Smooth muscle cell (in vitro differentiated cells): ENCODE data around the gene ZBTB43. TPM values are rescaled to one million over a fixed set of nuclear protein-coding genes. Genes with fewer than 3 reads are reported as not detected.

Experiments used
- DNase-seq: peaks from one replicate; lab custom pipeline; 2025; ENCODE audit not compliant: unreplicated experiment; lab: John Stamatoyannopoulos, UW
- H2AFZ ChIP-seq: fragments of 200-600 bp; sonication (generic); 2 replicates; pipeline ENCODE4 v1.6.0; 2016; ENCODE audit warnings: antibody characterized with exemption, low read depth, mild to moderate bottlenecking
- H3F3A ChIP-seq: fragments of 200-600 bp; sonication (generic); 2 replicates; pipeline ENCODE4 v1.6.0; 2017; ENCODE audit warnings: antibody characterized with exemption, low read depth
- H3K27ac ChIP-seq: fragments of 200-600 bp; sonication (generic); 2 replicates; pipeline ENCODE4 v1.5.1; 2016; ENCODE audit warnings: low read depth, mild to moderate bottlenecking
- H3K27me3 ChIP-seq: fragments of 200-600 bp; sonication (generic); 2 replicates; pipeline ENCODE4 v1.6.1; 2016; ENCODE audit warnings: low read depth, mild to moderate bottlenecking
- H3K36me3 ChIP-seq: fragments of 200-600 bp; sonication (generic); 2 replicates; pipeline ENCODE4 v1.5.1; 2016; ENCODE audit warnings: low read depth
- H3K4me1 ChIP-seq: fragments of 200-600 bp; sonication (generic); 2 replicates; pipeline ENCODE4 v1.5.1; 2016; ENCODE audit warnings: low read depth
- H3K4me2 ChIP-seq: fragments of 200-600 bp; sonication (generic); 2 replicates; pipeline ENCODE4 v1.6.0; 2016; ENCODE audit warnings: mild to moderate bottlenecking
- H3K4me3 ChIP-seq: fragments of 200-600 bp; sonication (generic); 2 replicates; pipeline ENCODE4 v1.5.1; 2016; ENCODE audit warnings: mild to moderate bottlenecking
- H3K79me2 ChIP-seq: fragments of 200-600 bp; sonication (generic); 2 replicates; pipeline ENCODE4 v1.6.0; 2016; ENCODE audit warnings: low read depth, mild to moderate bottlenecking
- H3K9ac ChIP-seq: fragments of 200-600 bp; sonication (generic); 2 replicates; pipeline ENCODE4 v1.6.0; 2016; ENCODE audit warnings: low read depth
- H3K9me3 ChIP-seq: fragments of 200-600 bp; sonication (generic); replicated peaks from 2 replicates; pipeline ENCODE4 v1.5.1; 2016; ENCODE audit warnings: low read depth
- H4K20me1 ChIP-seq: fragments of 200-600 bp; sonication (generic); 2 replicates; pipeline ENCODE4 v1.6.0; 2016; ENCODE audit warnings: low read depth
- WGBS: methylation state at CpG from one replicate; pipeline ENCODE4 v1.1.7; 2016; ENCODE audit warnings: low lambda C conversion rate; 5-methylcytosine and 5-hydroxymethylcytosine counted together
- polyA plus RNA-seq: library from polyadenylated mRNA; unstranded; fragments of >200 nt; fragmentation: Nextera tagmentation; extraction: Ambion mirVana; gene quantifications from 2 replicates; pipeline ENCODE4 v1.2.1, GENCODE V29; 2016
- total RNA-seq: library from RNA; depleted of rRNA; stranded (reverse); fragments of >200 nt; gene quantifications from 2 replicates; pipeline ENCODE4 v1.2.3, GENCODE V29; 2014
- TF ChIP-seq, protein P1 (sequence below): fragments of 200-600 bp; sonication (generic); IDR thresholded peaks from 2 replicates; pipeline ENCODE4 v1.5.1; 2017; ENCODE audit warnings: borderline replicate concordance, mild to moderate bottlenecking, antibody characterized with exemption; ENCODE audit not compliant: insufficient read depth, poor library complexity, severe bottlenecking

ZBTB43 gene
- total and polyA plus RNA-seq, 2 experiments from 2014 or later = 11.5 to 12.3 TPM

GRCh38 chr9:126852086-126852688, 47.3 kb downstream of the ZBTB43 start:
- H3K4me2 ChIP-seq = no peak overlapping the region
- no peaks in the 10 kb centered on the region for H3K79me2 ChIP-seq
- no peaks in the 10 kb centered on the region for H3K36me3 ChIP-seq
- no peaks in the 10 kb centered on the region for H4K20me1 ChIP-seq
- H3K27me3 ChIP-seq = peaks cover 19% of the 10 kb centered on the region
- H2AFZ ChIP-seq = no peak overlapping the region
- H3F3A ChIP-seq = no peaks in the 10 kb centered on the region
- H3K9me3 ChIP-seq = no peaks in the 10 kb centered on the region
- TF ChIP-seq, protein P1, sequence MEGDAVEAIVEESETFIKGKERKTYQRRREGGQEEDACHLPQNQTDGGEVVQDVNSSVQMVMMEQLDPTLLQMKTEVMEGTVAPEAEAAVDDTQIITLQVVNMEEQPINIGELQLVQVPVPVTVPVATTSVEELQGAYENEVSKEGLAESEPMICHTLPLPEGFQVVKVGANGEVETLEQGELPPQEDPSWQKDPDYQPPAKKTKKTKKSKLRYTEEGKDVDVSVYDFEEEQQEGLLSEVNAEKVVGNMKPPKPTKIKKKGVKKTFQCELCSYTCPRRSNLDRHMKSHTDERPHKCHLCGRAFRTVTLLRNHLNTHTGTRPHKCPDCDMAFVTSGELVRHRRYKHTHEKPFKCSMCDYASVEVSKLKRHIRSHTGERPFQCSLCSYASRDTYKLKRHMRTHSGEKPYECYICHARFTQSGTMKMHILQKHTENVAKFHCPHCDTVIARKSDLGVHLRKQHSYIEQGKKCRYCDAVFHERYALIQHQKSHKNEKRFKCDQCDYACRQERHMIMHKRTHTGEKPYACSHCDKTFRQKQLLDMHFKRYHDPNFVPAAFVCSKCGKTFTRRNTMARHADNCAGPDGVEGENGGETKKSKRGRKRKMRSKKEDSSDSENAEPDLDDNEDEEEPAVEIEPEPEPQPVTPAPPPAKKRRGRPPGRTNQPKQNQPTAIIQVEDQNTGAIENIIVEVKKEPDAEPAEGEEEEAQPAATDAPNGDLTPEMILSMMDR = no peak
- no peaks in the 10 kb centered on the region for H3K4me1 ChIP-seq
- H3K4me3 ChIP-seq = no peak overlapping the region
- no peak overlapping the region for H3K27ac ChIP-seq
- WGBS = 54% methylated on average over 3 of the region's 3 CpGs
- no peak overlapping the region for H3K9ac ChIP-seq
- no peak for DNase-seq

- DNase-seq = no peak
- H3K27me3 ChIP-seq = peaks cover 33% of the 10 kb centered on the region
Observed at GRCh38 chr9:126853667-126854066, 48.8 kb downstream of the ZBTB43 start.

DNA sequence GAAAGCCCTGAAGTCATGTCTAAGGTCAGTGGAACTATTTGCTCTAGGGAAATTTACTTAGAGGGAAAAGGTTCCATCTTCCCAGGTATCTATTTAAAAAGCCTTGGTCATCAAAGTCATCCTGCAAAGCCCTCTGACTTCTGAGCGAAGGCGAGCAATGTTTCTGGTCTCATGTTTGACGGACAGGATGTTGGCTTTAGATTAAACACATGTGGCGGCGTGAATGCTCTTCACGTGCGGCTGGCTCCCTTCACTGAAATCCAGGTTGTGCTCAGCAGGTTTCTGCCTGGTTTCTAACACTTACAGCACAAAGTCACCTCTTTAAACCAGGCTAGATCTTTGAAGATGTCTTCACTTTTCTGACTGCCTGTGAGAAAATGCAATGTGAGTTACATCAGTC, 49.9 kb downstream of the ZBTB43 start:
- Histone ChIP-seq H3F3A (no peaks in the 10 kb centered on the region), H3K36me3 (no peaks in the 10 kb centered on the region), H4K20me1 (no peaks in the 10 kb centered on the region), H2AFZ (no peak overlapping the region), H3K27me3 (peaks cover 33% of the 10 kb centered on the region), H3K4me2 (no peak overlapping the region), H3K4me1 (no peaks in the 10 kb centered on the region), H3K4me3 (no peak overlapping the region), H3K9me3 (no peaks in the 10 kb centered on the region), H3K79me2 (no peaks in the 10 kb centered on the region), H3K27ac (no peak overlapping the region), H3K9ac (no peak overlapping the region)
- 89% methylated on average over 7 of the region's 7 CpGs for WGBS
- TF ChIP-seq, protein P1 = no peak
- no peak for DNase-seq

More at GRCh38 chr9:126853667-126854066, 48.8 kb downstream of the ZBTB43 start:
- 55% methylated on average over 5 of the region's 5 CpGs for WGBS
- Histone ChIP-seq H3K79me2 (no peaks in the 10 kb centered on the region), H3K4me3 (no peak overlapping the region), H3K4me1 (no peaks in the 10 kb centered on the region), H3F3A (no peaks in the 10 kb centered on the region), H3K36me3 (no peaks in the 10 kb centered on the region), H3K9me3 (no peaks in the 10 kb centered on the region), H3K4me2 (no peak overlapping the region), H2AFZ (no peak overlapping the region), H3K9ac (no peak overlapping the region), H4K20me1 (no peaks in the 10 kb centered on the region), H3K27ac (no peak overlapping the region)
- TF ChIP-seq, protein P1 = no peak

- no peak overlapping the region for H2AFZ ChIP-seq
- no peak overlapping the region for H3K9ac ChIP-seq
- H4K20me1 ChIP-seq = no peaks in the 10 kb centered on the region
- no peak for DNase-seq
- H3K79me2 ChIP-seq = peaks cover 6% of the 10 kb centered on the region
- 72% methylated on average over 6 of the region's 6 CpGs for WGBS
- H3K27me3 ChIP-seq = peaks cover 29% of the 10 kb centered on the region
- H3K9me3 ChIP-seq = no peaks in the 10 kb centered on the region
- no peaks in the 10 kb centered on the region for H3K36me3 ChIP-seq
- TF ChIP-seq, protein P1 = no peak
- no peak overlapping the region for H3K27ac ChIP-seq
- H3K4me2 ChIP-seq = no peak overlapping the region
- H3K4me1 ChIP-seq = peaks cover 1% of the 10 kb centered on the region
- H3K4me3 ChIP-seq = no peak overlapping the region
- no peaks in the 10 kb centered on the region for H3F3A ChIP-seq
Observed at GRCh38 chr9:126856326-126856877, 51.6 kb downstream of the ZBTB43 start.
